Measurements from ENCODE around the gene TAF9B. TPM values are rescaled to one million over a fixed set of nuclear protein-coding genes. Genes with fewer than 3 reads are reported as not detected.
A peak's percentile ranks its signal among the peaks of the same experiment; 100 is the strongest.
"Not testable (repeated sequence)": the region's sequence is repeated elsewhere in the genome, so short reads cannot be mapped to it uniquely, and the experiment has no call there.

The TAF9B gene
- polyA plus RNA-seq, 3 donors from 2014 or later: 15.4 to 27.2 (median 16.1) TPM

- peak overlapping the region; percentile 51 to 97 (median 91) for H3K27ac Mint-ChIP-seq
- H3K9me3 Mint-ChIP-seq: no peaks in the 10 kb centered on the region
- no peaks in the 10 kb centered on the region for H3K36me3 Mint-ChIP-seq
- peak overlapping the region; percentile 74 to 97 (median 86) for H3K4me3 Mint-ChIP-seq
- peak; percentile 15 to 39 (median 17) for DNase-seq
- peaks cover 7 to 17% (median 12%) of the 10 kb centered on the region in 3 donors for H3K27me3 Mint-ChIP-seq (ENCODE audit: low read depth in 3 of 3)
- H3K4me1 Mint-ChIP-seq: peaks cover 57 to 63% of the 10 kb centered on the region in 2 donors
Observed at GRCh38 chrX:78105944-78106650, 33.4 kb downstream of the TAF9B start.

DNA sequence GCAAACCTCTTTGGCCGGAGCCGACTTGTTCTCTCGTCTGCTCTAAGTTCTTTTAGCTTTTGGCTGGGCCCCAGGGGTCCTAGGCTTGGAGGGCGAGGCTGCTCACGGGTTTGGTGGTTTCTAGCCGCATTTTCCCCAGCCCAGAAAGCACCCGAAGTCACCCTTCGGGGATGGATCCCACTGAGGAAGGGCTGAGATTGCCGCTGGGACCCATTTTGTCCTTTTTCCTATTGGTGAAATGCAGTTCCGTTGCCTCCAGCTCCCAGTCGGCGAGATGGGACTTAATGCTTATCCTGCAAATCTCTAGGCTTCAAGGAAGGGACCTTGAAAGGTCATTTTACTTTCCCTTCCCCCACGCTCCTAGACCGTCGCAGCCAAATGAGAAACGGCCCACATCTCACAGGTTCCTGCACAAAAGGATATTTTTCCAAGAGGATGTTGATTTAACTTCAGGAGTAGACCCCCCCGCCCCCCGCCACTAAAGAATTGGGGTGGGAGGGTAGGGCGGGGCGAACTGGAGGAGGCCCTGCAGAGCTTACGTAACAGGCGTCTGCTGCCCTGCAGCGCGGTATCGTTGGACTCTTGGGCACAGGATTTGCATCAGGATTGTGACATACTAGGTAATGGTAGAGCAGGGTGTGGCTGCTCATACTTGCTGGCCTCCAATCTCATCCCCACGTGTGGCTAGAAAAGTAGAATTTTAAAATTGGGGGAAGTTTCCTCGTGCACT, 34.8 kb downstream of the TAF9B start:
- no peaks in the 10 kb centered on the region for H3K36me3 Mint-ChIP-seq
- H3K9me3 Mint-ChIP-seq: no peaks in the 10 kb centered on the region
- peak overlapping the region; percentile 87 to 97 (median 92) for H3K27ac Mint-ChIP-seq
- H3K4me3 Mint-ChIP-seq: peak overlapping the region; percentile 74 to 97 (median 86)
- peak; percentile 28 to 39 (median 38) for DNase-seq
- peaks cover 7 to 17% (median 11%) of the 10 kb centered on the region in 3 donors for H3K27me3 Mint-ChIP-seq (ENCODE audit: low read depth in 3 of 3)
- H3K4me1 Mint-ChIP-seq: peaks cover 55 to 59% of the 10 kb centered on the region in 2 donors

GRCh38 chrX:78103623-78104446, 35.6 kb downstream of the TAF9B start, which contains the start of gene PGK1:
TSS of gene PGK1 (plus strand) at chrX:78104248. CDS start at chrX:78104341, 93 bp downstream.
- Mint-ChIP-seq H3K36me3 (no peaks in the 10 kb centered on the region), H3K4me1 (peaks cover 47 to 51% of the 10 kb centered on the region in 2 donors), H3K27ac (peak within 1 kb of the TSS; percentile 87 to 97 (median 92)), H3K4me3 (peak within 1 kb of the TSS; percentile 74 to 97 (median 86)), H3K27me3 (ENCODE audit: low read depth in 3 of 3) (peaks cover 7 to 17% (median 11%) of the 10 kb centered on the region in 3 donors), H3K9me3 (no peaks in the 10 kb centered on the region)
- DNase-seq: peak; percentile 93 to 95 (median 94)

DNA sequence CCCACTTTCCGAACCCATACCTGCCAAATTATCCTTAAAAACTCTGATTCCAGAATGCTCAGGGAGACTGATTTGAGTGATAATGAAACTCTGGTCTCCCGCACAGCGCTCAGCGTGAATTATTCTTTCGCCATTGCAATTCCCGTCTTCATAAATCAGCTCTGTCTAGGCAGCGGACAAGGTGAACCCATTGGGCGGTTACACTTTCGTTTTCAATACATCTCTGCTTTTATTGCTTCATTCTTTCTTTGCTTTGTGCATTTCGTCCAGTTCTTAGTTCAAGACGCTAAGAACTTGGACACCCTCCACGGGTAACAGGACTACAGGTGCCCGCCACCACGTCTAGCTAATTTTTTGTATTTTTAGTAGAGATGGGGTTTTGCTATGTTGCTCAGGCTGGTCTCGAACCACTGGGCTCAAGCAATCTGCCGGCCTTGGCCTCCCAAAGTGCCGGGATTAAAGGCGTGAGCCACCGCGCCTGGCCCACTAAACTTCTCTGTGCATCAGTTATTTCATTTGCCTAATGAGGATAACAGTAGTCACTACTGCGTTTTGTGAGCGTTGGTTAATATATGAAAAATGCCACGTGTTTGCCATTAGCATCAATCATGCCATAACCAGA, 36.3 kb downstream of the TAF9B start:
- DNase-seq: no peak
- peaks cover 7 to 17% (median 11%) of the 10 kb centered on the region in 3 donors for H3K27me3 Mint-ChIP-seq (ENCODE audit: low read depth in 3 of 3)
- H3K27ac Mint-ChIP-seq: peak overlapping the region; percentile 87 to 97 (median 92)
- no peaks in the 10 kb centered on the region for H3K9me3 Mint-ChIP-seq
- peaks cover 40 to 44% of the 10 kb centered on the region in 2 donors for H3K4me1 Mint-ChIP-seq
- H3K36me3 Mint-ChIP-seq: no peaks in the 10 kb centered on the region
- H3K4me3 Mint-ChIP-seq: peak overlapping the region; percentile 74 to 97 (median 86)

DNA sequence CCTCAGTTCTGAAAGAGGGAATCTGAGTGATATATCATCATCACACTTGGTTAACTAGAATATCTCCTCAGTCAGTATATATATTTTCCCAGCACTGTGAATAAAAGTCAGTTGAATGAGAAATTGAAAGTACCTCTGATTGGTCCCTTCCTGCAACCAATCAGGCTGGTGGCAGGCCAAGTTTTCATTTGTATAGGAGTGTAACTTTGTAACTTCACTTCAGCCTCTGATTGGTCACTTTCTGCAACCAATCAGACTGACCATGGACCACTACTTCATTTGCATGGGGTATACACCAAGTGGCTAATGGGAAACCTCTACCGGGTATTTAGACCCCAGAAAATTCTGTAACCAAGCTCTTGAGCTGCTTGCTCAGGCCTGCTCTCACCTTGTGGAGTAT, 37.4 kb downstream of the TAF9B start:
- no peak overlapping the region for H3K4me3 Mint-ChIP-seq
- H3K4me1 Mint-ChIP-seq: peaks cover 30 to 34% of the 10 kb centered on the region in 2 donors
- H3K27me3 Mint-ChIP-seq (ENCODE audit: low read depth in 3 of 3): peaks cover 7 to 17% (median 12%) of the 10 kb centered on the region in 3 donors
- no peaks in the 10 kb centered on the region for H3K36me3 Mint-ChIP-seq
- peak overlapping the region in 5 of 6 donors; percentile 87 to 97 (median 93) for H3K27ac Mint-ChIP-seq
- no peaks in the 10 kb centered on the region for H3K9me3 Mint-ChIP-seq
- DNase-seq: no peak

DNA sequence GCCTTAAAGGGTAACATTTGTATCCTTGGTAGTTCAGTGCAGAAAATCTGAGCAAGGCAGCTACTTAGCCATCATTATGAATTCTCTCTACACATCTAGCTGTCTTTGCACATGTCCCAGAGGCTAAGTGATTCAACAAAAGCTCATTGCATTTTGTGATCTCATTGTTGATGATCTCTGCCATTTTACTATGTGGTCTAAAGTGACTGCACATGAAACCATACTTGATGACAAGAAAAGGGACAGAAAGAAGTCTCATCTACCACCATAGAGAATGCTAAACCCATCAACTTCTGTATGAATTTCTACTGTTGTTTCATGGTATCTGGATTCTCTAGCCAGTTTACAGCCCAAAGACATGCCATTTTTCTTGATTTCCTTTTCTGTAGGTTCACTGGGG, 41.3 kb downstream of the TAF9B start:
- no peak overlapping the region for H3K27ac Mint-ChIP-seq
- peaks cover 1 to 6% (median 2%) of the 10 kb centered on the region in 3 donors for H3K27me3 Mint-ChIP-seq (ENCODE audit: low read depth in 3 of 3)

DNA sequence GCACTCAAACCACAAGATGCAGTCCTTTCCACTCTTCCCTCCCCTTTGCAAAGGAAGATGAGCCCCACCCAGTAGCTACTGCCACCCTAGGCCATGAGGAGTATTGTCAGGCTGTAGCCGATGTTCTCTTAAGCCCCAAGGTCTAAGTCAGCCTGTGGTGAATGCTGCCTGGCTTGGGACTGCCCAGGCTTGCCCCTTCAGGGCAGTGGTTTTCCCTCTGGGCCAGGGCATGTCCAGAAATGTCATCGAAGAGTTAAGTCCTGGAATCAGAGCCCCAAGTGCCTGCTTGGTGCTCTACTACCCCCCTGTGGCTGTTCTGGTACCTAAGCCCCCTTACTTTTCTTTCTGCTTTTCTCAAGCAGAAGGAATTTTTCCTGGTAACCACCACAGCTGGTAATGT, 47.2 kb downstream of the TAF9B start:
- DNase-seq: peak in 1 of 3 donors; percentile 13
- H3K4me3 Mint-ChIP-seq: peak overlapping the region in 1 of 5 donors; percentile 30
- H3K4me1 Mint-ChIP-seq: no peaks in the 10 kb centered on the region
- H3K27me3 Mint-ChIP-seq (ENCODE audit: low read depth in 3 of 3): peaks cover 0 to 6% (median 4%) of the 10 kb centered on the region in 3 donors
- H3K36me3 Mint-ChIP-seq: no peaks in the 10 kb centered on the region
- peak overlapping the region in 1 of 6 donors; percentile 14 for H3K27ac Mint-ChIP-seq
- H3K9me3 Mint-ChIP-seq: peaks cover 0 to 3% (median 0%) of the 10 kb centered on the region in 6 donors

More for the DNA sequence above, 41.3 kb downstream of the TAF9B start:
- Mint-ChIP-seq H3K9me3 (no peaks in the 10 kb centered on the region), H3K4me1 (peaks cover 3 to 5% of the 10 kb centered on the region in 2 donors), H3K4me3 (no peak overlapping the region), H3K36me3 (no peaks in the 10 kb centered on the region)
- DNase-seq: no peak

GRCh38 chrX:78081413-78081812, 58.0 kb downstream of the TAF9B start:
- H3K27me3 Mint-ChIP-seq (ENCODE audit: low read depth in 3 of 3); H3K36me3 Mint-ChIP-seq; DNase-seq; H3K27ac Mint-ChIP-seq; H3K9me3 Mint-ChIP-seq; H3K4me1 Mint-ChIP-seq; H3K4me3 Mint-ChIP-seq: not testable (repeated sequence)

Other genes with a start within 250 kb of the TAF9B start
- gene MAGT1, start 244.2 kb downstream of the TAF9B start, polyA plus RNA-seq: 10 to 100 TPM; 29.7 to 65.1 (median 51.4) TPM
- 100 to 1,000 TPM; 398 to 724 (median 495) TPM for gene COX7B, start 240.2 kb downstream of the TAF9B start, polyA plus RNA-seq
- gene ATP7A, start 229.0 kb downstream of the TAF9B start, polyA plus RNA-seq: 10 to 100 TPM in 1 of 3 donors, 1 to 10 TPM in 2; 4.7 to 11.6 (median 6.5) TPM
- gene PGAM4, start 170.0 kb downstream of the TAF9B start, polyA plus RNA-seq: under 1 TPM in 2 of 3 donors, not detected in 1; 0.38 to 0.52 TPM
- 100 to 1,000 TPM; 383 to 645 (median 581) TPM for gene PGK1, start 35.4 kb downstream of the TAF9B start, polyA plus RNA-seq
- gene CYSLTR1, start 188.0 kb upstream of the TAF9B start, polyA plus RNA-seq: 10 to 100 TPM; 18.5 to 26.2 (median 23.4) TPM

Data from immature natural killer cell (primary cell).